ENCODE results near the gene PRAME.

DNA sequence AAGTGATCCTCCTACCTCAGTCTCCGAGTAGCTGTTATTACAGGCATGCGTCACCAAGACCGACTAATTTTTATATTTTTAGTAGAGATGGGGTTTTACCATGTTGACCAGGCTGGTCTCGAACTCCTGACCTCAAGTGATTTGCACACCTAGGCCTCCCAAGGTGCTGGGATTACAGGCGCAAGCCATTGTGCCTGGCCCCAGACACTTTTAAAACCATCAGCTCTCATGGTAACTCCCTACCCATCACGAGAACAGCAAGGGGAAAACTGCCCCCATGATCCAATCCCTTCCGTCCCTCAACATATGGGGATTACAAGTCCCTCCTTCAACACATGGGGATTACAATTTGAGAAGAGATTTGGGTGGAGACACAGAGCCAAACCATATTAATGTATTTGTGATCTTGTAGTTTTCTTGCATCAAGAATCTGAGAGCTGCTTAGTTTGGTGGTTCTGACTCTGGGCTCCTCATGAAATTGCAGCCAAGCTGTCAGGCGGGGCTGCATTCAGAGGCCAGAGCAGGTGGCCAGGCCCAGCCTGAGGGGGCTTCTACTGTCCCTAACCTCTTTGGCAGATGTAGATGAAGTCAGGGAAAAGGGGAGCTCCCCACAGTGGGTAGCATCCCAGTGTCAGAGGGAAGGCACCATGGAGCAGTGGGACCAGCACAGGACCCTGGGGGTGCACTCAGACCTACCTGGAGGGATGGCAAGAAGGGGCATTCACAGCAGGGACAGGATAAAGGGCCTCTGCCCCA is 31.2 kb upstream of the PRAME start:
- TF ChIP-seq CTCF (IDR thresholded peaks at IDR 0.05) (no peak), POLR2A (IDR thresholded peaks at IDR 0.05) (no peak)

Data from breast epithelium (tissue), 3 donors.